KG1 (cell line): Measurements from ENCODE around the gene ITGAL.
"Not testable (repeated sequence)": the region's sequence is repeated elsewhere in the genome, so short reads cannot be mapped to it uniquely, and the experiment has no call there.

Source experiments
- DNase-seq: peaks from one replicate; lab custom pipeline; 2025; lab: John Stamatoyannopoulos, UW

Gene ITGAL

GRCh38 chr16:30526137-30526822, 53.7 kb downstream of the ITGAL start, which contains the start of gene ZNF768:
Gene ZNF768 (minus strand): TSS chr16:30526566. CDS start chr16:30526413, 153 bp downstream.
- no peak for DNase-seq

- DNase-seq = peak; percentile 95
Observed at GRCh38 chr16:30526823-30527634, 54.5 kb downstream of the ITGAL start.

GRCh38 chr16:30527635-30528178, 55.2 kb downstream of the ITGAL start:
- DNase-seq = peak; percentile 81

GRCh38 chr16:30528799-30529457, 56.4 kb downstream of the ITGAL start:
- DNase-seq = no peak

- no peak for DNase-seq
Observed at GRCh38 chr16:30530163-30531037, 57.9 kb downstream of the ITGAL start.

GRCh38 chr16:30532285-30533145, 60.0 kb downstream of the ITGAL start:
- DNase-seq = no peak

GRCh38 chr16:30533146-30533522, 60.6 kb downstream of the ITGAL start:
- DNase-seq = no peak

GRCh38 chr16:30533748-30534367, 61.3 kb downstream of the ITGAL start:
- no peak for DNase-seq

GRCh38 chr16:30534368-30535105, 62.0 kb downstream of the ITGAL start, which contains the start of gene ZNF747:
Gene ZNF747 (minus strand): TSS chr16:30534858. CDS start chr16:30534679, 179 bp downstream.
- peak; percentile 95 for DNase-seq

- no peak for DNase-seq
Observed at GRCh38 chr16:30535106-30535776, 62.7 kb downstream of the ITGAL start.

GRCh38 chr16:30535777-30536190, 63.2 kb downstream of the ITGAL start:
- DNase-seq = peak; percentile 63

- DNase-seq = not testable (repeated sequence)
Observed at GRCh38 chr16:30536391-30537024, 64.0 kb downstream of the ITGAL start.

GRCh38 chr16:30539000-30539964, 66.7 kb downstream of the ITGAL start:
- DNase-seq = no peak

GRCh38 chr16:30539986-30540526, 67.5 kb downstream of the ITGAL start:
- not testable (repeated sequence) for DNase-seq

GRCh38 chr16:30540916-30541464, 68.4 kb downstream of the ITGAL start:
- DNase-seq = not testable (repeated sequence)
